HFFc6 (cell line): Measurements from ENCODE around the gene MSANTD2. TPM values are rescaled to one million over a fixed set of nuclear protein-coding genes. Genes with fewer than 3 reads are reported as not detected.
A peak's percentile ranks its signal among the peaks of the same experiment; 100 is the strongest.

ENCODE experiments used
- DNase-seq: peaks from one replicate; pipeline ENCODE4 v3.0.0-alpha.2; 2018
- H3K27ac Mint-ChIP-seq: 2 replicates; pipeline ENCODE4 v1.8.0; 2020; ENCODE audit warnings: mild to moderate bottlenecking, mixed read lengths
- H3K27me3 Mint-ChIP-seq: 2 replicates; pipeline ENCODE4 v1.8.0; 2021; ENCODE audit warnings: mild to moderate bottlenecking, moderate library complexity, mixed read lengths; ENCODE audit not compliant: insufficient read depth
- H3K36me3 Mint-ChIP-seq: 2 replicates; pipeline ENCODE4 v1.8.0; 2021; ENCODE audit warnings: low read depth, mixed read lengths
- H3K4me1 Mint-ChIP-seq: 2 replicates; pipeline ENCODE4 v1.8.0; 2020; ENCODE audit warnings: low read depth, mixed read lengths
- H3K4me3 Mint-ChIP-seq: 2 replicates; pipeline ENCODE4 v1.8.0; 2020; ENCODE audit warnings: mild to moderate bottlenecking, moderate library complexity, mixed read lengths
- H3K9me3 Mint-ChIP-seq: 2 replicates; pipeline ENCODE4 v1.8.0; 2020; ENCODE audit warnings: mild to moderate bottlenecking, mixed read lengths
- CTCF ChIP-seq: fragments of 200-600 bp; sonication (generic); IDR thresholded peaks from 2 replicates; pipeline ENCODE4 v1.5.0; 2021; ENCODE audit warnings: antibody characterized with exemption, mild to moderate bottlenecking
- total RNA-seq, 6 experiments: library from RNA; stranded (reverse); fragmentation: NEBNext Ultra II Directional; extraction: Animal tissue kit (Norgen Biotek cat#: 25700); gene quantifications; 2 replicates in 1 of 6; 3 replicates in 5 of 6; pipeline ENCODE4 v1.2.3, GENCODE V29; 2021

MSANTD2 gene
- total RNA-seq, 6 experiments from 2014 or later = 4.4 to 7.1 (median 5.8) TPM

DNA sequence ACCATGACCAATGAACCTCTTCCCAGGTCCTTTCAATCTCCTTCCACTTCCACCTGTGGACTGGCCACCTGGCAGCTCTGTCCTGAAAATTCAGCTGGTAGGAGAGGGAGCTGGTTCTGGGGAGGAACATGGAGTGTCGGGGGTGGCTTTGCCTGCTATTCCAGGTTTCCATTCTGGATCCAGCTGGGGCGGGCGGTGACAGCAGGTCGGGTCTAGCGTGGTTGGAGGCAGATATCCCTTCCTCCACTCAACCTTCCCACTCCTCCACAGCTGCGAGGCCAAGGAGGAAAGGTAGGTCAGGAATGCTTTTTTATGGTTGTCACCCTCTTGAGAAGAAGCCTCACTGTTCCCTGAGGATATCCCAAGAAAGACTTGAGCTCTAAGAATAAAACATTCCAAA is 57.2 kb downstream of the MSANTD2 start:
- TF ChIP-seq CTCF = no peak
- peaks cover 38% of the 10 kb centered on the region for H3K4me1 Mint-ChIP-seq
- no peaks in the 10 kb centered on the region for H3K36me3 Mint-ChIP-seq
- peaks cover 29% of the 10 kb centered on the region for H3K27me3 Mint-ChIP-seq
- H3K27ac Mint-ChIP-seq = no peak overlapping the region
- no peaks in the 10 kb centered on the region for H3K9me3 Mint-ChIP-seq
- DNase-seq = no peak
- H3K4me3 Mint-ChIP-seq = no peak overlapping the region

DNA sequence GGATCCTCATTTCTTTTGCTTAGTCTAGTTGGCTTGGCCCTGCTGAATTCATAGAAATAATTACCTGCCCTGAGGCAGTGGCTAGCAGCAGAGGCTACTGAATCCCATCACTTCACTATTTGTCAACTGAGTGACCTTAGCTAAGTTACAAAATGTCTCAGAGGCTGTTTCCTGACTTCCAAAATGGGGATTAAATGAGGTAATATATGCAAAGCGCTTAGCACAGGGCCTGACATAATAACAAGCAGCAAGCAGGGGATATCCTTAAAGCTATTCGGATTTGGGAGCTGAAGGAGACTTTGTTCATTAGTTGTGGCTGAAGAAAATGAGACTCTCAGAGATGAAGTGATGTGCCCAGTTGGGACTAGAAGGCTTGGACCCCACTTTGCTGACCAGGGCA is 57.7 kb downstream of the MSANTD2 start:
- Mint-ChIP-seq H3K27ac (no peak overlapping the region), H3K4me3 (no peak overlapping the region), H3K27me3 (peaks cover 29% of the 10 kb centered on the region), H3K9me3 (no peaks in the 10 kb centered on the region), H3K36me3 (no peaks in the 10 kb centered on the region), H3K4me1 (peaks cover 34% of the 10 kb centered on the region)
- TF ChIP-seq CTCF = no peak
- no peak for DNase-seq

DNA sequence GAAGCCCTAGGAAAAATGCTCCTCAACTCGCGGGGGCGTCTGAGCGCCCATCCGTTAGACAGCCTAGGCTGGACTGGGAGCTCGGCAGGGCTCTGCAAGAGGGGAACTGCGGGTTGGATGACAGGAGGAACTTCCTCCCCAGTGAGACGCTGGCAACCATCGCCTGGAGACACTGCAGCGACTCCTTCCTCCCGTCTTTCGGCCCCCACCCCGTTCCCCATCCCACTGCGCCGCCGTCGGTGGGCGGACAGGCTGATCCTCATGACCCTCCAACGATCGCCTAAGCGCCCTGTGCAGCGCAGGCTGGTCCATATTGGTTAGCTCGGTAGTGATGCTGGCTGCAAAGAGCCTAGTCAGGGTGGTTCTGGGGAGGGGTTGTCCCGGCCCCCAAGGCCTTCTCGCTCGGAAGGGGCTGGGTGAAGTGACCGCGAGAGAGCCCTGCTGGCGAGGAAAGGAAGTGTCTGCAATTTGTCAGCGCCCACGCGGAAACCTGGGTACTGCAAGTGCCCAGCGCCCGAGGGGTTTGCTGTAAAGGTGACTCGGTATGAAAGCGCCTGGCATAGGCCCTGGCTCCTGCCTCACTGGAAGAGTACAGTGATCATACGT is 59.8 kb downstream of the MSANTD2 start:
- Mint-ChIP-seq H3K4me1 (peaks cover 19% of the 10 kb centered on the region), H3K9me3 (no peaks in the 10 kb centered on the region), H3K4me3 (peak overlapping the region; percentile 85), H3K27me3 (peaks cover 37% of the 10 kb centered on the region), H3K27ac (no peak overlapping the region), H3K36me3 (no peaks in the 10 kb centered on the region)
- no peak for DNase-seq
- TF ChIP-seq CTCF = peak; percentile 69

GRCh38 chr11:124739479-124740276 is 60.5 kb downstream of the MSANTD2 start, which contains the start of gene NRGN:
Gene NRGN, plus strand, starts transcription at chr11:124739942. Its CDS starts 143 bp downstream, at chr11:124740085.
- Mint-ChIP-seq H3K9me3 (no peaks in the 10 kb centered on the region), H3K27ac (peak within 1 kb of the TSS; percentile 8; the same call in 1 of the 2 replicates)

More at GRCh38 chr11:124739479-124740276, 60.5 kb downstream of the MSANTD2 start, which contains the start of gene NRGN:
- Mint-ChIP-seq H3K4me3 (peak within 1 kb of the TSS; percentile 85), H3K4me1 (peaks cover 19% of the 10 kb centered on the region), H3K36me3 (no peaks in the 10 kb centered on the region), H3K27me3 (peaks cover 36% of the 10 kb centered on the region)
- TF ChIP-seq CTCF = no peak
- DNase-seq = peak; percentile 74
